ENCODE data around the gene LINC00305. TPM values are rescaled to one million over a fixed set of nuclear protein-coding genes. Genes with fewer than 3 reads are reported as not detected.

The LINC00305 gene
- total and polyA plus RNA-seq, 2 donors (not counting 3 experiments of a cell fraction or from before 2014, with no cell fraction given): not detected

GRCh38 chr18:64031411-64031810 lies 117.5 kb downstream of the LINC00305 start:
- intact Hi-C loops (cut with micrococcal nuclease) (no loop called here), dilution Hi-C loops (cut with MboI; ENCODE audit: extremely low pct_ligation_motif_present, low sequenced_read_pairs) (no loop called here)
- no peak for DNase-seq (ENCODE audit: low read depth, low spot score)
- no peak overlapping the region for H3K9ac ChIP-seq (replicated peaks; ENCODE audit: extremely low read depth, insufficient read depth, low read length)
- TF ChIP-seq POLR2AphosphoS5 (IDR thresholded peaks at IDR 0.05; ENCODE audit: insufficient read depth, low read depth, low read length) (no peak), JUN (IDR thresholded peaks at IDR 0.05; ENCODE audit: borderline replicate concordance, insufficient read depth, insufficient read length, low read depth) (no peak), FOS (IDR thresholded peaks at IDR 0.05; ENCODE audit: borderline replicate concordance, insufficient read depth, low read length) (no peak), MYC (IDR thresholded peaks at IDR 0.05; ENCODE audit: low read depth, low read length) (no peak), GATA2 (IDR thresholded peaks at IDR 0.05; ENCODE audit: insufficient read depth, insufficient read length, low read depth, low read length) (no peak), EZH2 (IDR thresholded peaks at IDR 0.05; ENCODE audit: borderline replicate concordance, low read depth, low read length, severe bottlenecking) (no peak), POLR2A (IDR thresholded peaks at IDR 0.05; ENCODE audit: low read depth, low read length) (no peak)
- TF ChIP-seq, protein P1, sequence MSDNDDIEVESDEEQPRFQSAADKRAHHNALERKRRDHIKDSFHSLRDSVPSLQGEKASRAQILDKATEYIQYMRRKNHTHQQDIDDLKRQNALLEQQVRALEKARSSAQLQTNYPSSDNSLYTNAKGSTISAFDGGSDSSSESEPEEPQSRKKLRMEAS (IDR thresholded peaks at IDR 0.05; ENCODE audit: insufficient read depth, insufficient read length): no peak
- TF ChIP-seq, protein P2, sequence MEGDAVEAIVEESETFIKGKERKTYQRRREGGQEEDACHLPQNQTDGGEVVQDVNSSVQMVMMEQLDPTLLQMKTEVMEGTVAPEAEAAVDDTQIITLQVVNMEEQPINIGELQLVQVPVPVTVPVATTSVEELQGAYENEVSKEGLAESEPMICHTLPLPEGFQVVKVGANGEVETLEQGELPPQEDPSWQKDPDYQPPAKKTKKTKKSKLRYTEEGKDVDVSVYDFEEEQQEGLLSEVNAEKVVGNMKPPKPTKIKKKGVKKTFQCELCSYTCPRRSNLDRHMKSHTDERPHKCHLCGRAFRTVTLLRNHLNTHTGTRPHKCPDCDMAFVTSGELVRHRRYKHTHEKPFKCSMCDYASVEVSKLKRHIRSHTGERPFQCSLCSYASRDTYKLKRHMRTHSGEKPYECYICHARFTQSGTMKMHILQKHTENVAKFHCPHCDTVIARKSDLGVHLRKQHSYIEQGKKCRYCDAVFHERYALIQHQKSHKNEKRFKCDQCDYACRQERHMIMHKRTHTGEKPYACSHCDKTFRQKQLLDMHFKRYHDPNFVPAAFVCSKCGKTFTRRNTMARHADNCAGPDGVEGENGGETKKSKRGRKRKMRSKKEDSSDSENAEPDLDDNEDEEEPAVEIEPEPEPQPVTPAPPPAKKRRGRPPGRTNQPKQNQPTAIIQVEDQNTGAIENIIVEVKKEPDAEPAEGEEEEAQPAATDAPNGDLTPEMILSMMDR (IDR thresholded peaks at IDR 0.05; ENCODE audit: extremely low read depth in 1 of 2, insufficient read depth in 1 of 2, low read depth in 1 of 2, low read length in 2 of 2): no peak
- ChIA-PET POLR2A (no interaction called here), CTCF (no interaction called here)
- no peaks in the 10 kb centered on the region for H3K4me1 ChIP-seq (ENCODE audit: control insufficient read depth, extremely low read depth, insufficient read depth, low read length)
- no peak overlapping the region for H3K4me2 ChIP-seq (ENCODE audit: insufficient read depth, low read length)
- no peak for FAIRE-seq
- H3K27ac ChIP-seq (ENCODE audit: insufficient read depth, low read depth, low read length): no peak overlapping the region
- H3K36me3 ChIP-seq (ENCODE audit: control insufficient read depth in 2 of 2, extremely low read depth in 1 of 2, insufficient read depth in 2 of 2, low read length in 2 of 2): no peaks in the 10 kb centered on the region
- H3K27me3 ChIP-seq (ENCODE audit: control insufficient read depth in 2 of 2, insufficient read depth in 2 of 2, low read length in 2 of 2): no peaks in the 10 kb centered on the region
- no peaks in the 10 kb centered on the region for H3K9me3 ChIP-seq (replicated peaks; ENCODE audit: control insufficient read depth, insufficient read depth, low read length)
- no peak overlapping the region for H2AFZ ChIP-seq (ENCODE audit: low read depth, low read length)
- no peaks in the 10 kb centered on the region for H3K79me2 ChIP-seq (ENCODE audit: control insufficient read depth, insufficient read depth, low read length)
- H3K4me3 ChIP-seq (replicated peaks in 1 of 3; ENCODE audit: insufficient read depth in 1 of 3, low read depth in 1 of 3, low read length in 3 of 3): no peak overlapping the region
- no peaks in the 10 kb centered on the region for H3K9me1 ChIP-seq (replicated peaks; ENCODE audit: control insufficient read depth, extremely low read depth, insufficient read depth, low read length)
- no TSS peak for BruUV-seq (replicated peaks)
- no peaks in the 10 kb centered on the region for H4K20me1 ChIP-seq (replicated peaks; ENCODE audit: control insufficient read depth, extremely low read depth, insufficient read depth, low read length)

Other genes starting within 250 kb of the LINC00305 start
- gene SERPINB10, start 241.1 kb downstream of the LINC00305 start, total RNA-seq: not detected in 2 replicates
- not detected in 2 replicates for gene SERPINB10, start 241.1 kb downstream of the LINC00305 start, polyA plus RNA-seq
- not detected in 2 replicates for gene HMSD, start 199.8 kb downstream of the LINC00305 start, total RNA-seq
- gene HMSD, start 199.8 kb downstream of the LINC00305 start, polyA plus RNA-seq: 0.06 and 0.08 TPM in 2 replicates
- 24.1 and 25.7 TPM in 2 replicates for gene SERPINB8, start 179.0 kb downstream of the LINC00305 start, total RNA-seq
- gene SERPINB8, start 179.0 kb downstream of the LINC00305 start, polyA plus RNA-seq: 11.9 and 15.3 TPM in 2 replicates

All from endothelial cell of umbilical vein (primary cell).